SK-N-SH treated with all-trans-retinoic acid at 6 μM for 48 hours (cell line): ENCODE results near the gene SLC39A13.

Source experiments
- ATAC-seq: fragments of 200-7000 bp; cut with Tn5 transposase; 3 replicates; pipeline ENCODE4 v1.9.1; 2020; ENCODE audit warnings: mild to moderate bottlenecking, moderate library complexity
- BACH2 ChIP-seq: fragments of 250-450 bp; sonication (Bioruptor Pico); IDR thresholded peaks from 2 replicates; pipeline ENCODE4 v1.9.0; 2021; ENCODE audit warnings: mild to moderate bottlenecking, borderline replicate concordance
- CSDC2 ChIP-seq: fragments of 250-450 bp; sonication (Bioruptor Pico); IDR thresholded peaks from 2 replicates; pipeline ENCODE4 v1.5.0; 2020; ENCODE audit warnings: mild to moderate bottlenecking, moderate library complexity
- ESRRG ChIP-seq: fragments of 250-450 bp; sonication (Bioruptor Pico); IDR thresholded peaks from 2 replicates; pipeline ENCODE4 v1.6.1; 2021; ENCODE audit warnings: mild to moderate bottlenecking
- GLIS3 ChIP-seq: fragments of 250-450 bp; sonication (Bioruptor Pico); IDR thresholded peaks from 2 replicates; pipeline ENCODE4 v1.5.0; 2020; ENCODE audit warnings: mild to moderate bottlenecking, moderate library complexity
- ISL1 ChIP-seq: fragments of 250-450 bp; sonication (Bioruptor Pico); IDR thresholded peaks from 2 replicates; pipeline ENCODE4 v2.1.2; 2022; ENCODE audit warnings: mild to moderate bottlenecking, moderate library complexity
- OSR1 ChIP-seq: fragments of 250-450 bp; sonication (Bioruptor Pico); IDR thresholded peaks from 2 replicates; pipeline ENCODE4 v1.8.0; 2022; ENCODE audit warnings: moderate library complexity, mild to moderate bottlenecking, inconsistent platforms
- PPARA ChIP-seq: fragments of 250-450 bp; sonication (Bioruptor Pico); IDR thresholded peaks from 2 replicates; pipeline ENCODE4 v1.5.0; 2020; ENCODE audit warnings: mild to moderate bottlenecking, borderline replicate concordance
- RARB ChIP-seq: fragments of 250-450 bp; sonication (Bioruptor Pico); IDR thresholded peaks from 2 replicates; pipeline ENCODE4 v1.8.0; 2021; ENCODE audit warnings: mild to moderate bottlenecking, moderate library complexity
- SNAI2 ChIP-seq: fragments of 250-450 bp; sonication (Bioruptor Pico); IDR thresholded peaks from 2 replicates; pipeline ENCODE4 v1.5.0; 2020; ENCODE audit warnings: mild to moderate bottlenecking, moderate library complexity
- TCF4 ChIP-seq: fragments of 250-450 bp; sonication (Bioruptor Pico); IDR thresholded peaks from 2 replicates; pipeline ENCODE4 v1.8.0; 2021; ENCODE audit warnings: mild to moderate bottlenecking, moderate library complexity, borderline replicate concordance
- TOX ChIP-seq: fragments of 250-450 bp; sonication (Bioruptor Pico); IDR thresholded peaks from 2 replicates; pipeline ENCODE4 v1.8.0; 2021; ENCODE audit warnings: mild to moderate bottlenecking, moderate library complexity, borderline replicate concordance
- ZC3H10 ChIP-seq: fragments of 250-450 bp; sonication (Bioruptor Pico); IDR thresholded peaks from 2 replicates; pipeline ENCODE4 v1.5.1; 2021; ENCODE audit warnings: mild to moderate bottlenecking, moderate library complexity
- ZFP3 ChIP-seq: fragments of 250-450 bp; sonication (Bioruptor Pico); IDR thresholded peaks from 2 replicates; pipeline ENCODE4 v1.5.0; 2020; ENCODE audit warnings: mild to moderate bottlenecking, moderate library complexity
- ZFP30 ChIP-seq: fragments of 450-650 bp; formaldehyde crosslinking; IDR thresholded peaks from 2 replicates; pipeline ENCODE4 v1.5.0; 2022; ENCODE audit warnings: mild to moderate bottlenecking, moderate library complexity
- ZNF565 ChIP-seq: fragments of 450-650 bp; formaldehyde crosslinking; conservative IDR thresholded peaks from 2 replicates; pipeline ENCODE4 v1.5.0; 2020; ENCODE audit warnings: low read depth, mild to moderate bottlenecking, moderate library complexity
- ZNF70 ChIP-seq: fragments of 450-650 bp; formaldehyde crosslinking; IDR thresholded peaks from 2 replicates; pipeline ENCODE4 v1.5.0; 2020; ENCODE audit warnings: mild to moderate bottlenecking, moderate library complexity
- ZNF8 ChIP-seq: fragments of 450-650 bp; formaldehyde crosslinking; IDR thresholded peaks from 2 replicates; pipeline ENCODE4 v1.5.0; 2020; ENCODE audit warnings: mild to moderate bottlenecking, moderate library complexity
- TF ChIP-seq, protein P1 (sequence below): fragments of 250-450 bp; sonication (Bioruptor Pico); IDR thresholded peaks from 2 replicates; pipeline ENCODE4 v1.5.0; 2020; ENCODE audit warnings: mild to moderate bottlenecking, moderate library complexity
- TF ChIP-seq, protein P2 (sequence below): fragments of 250-450 bp; sonication (Bioruptor Pico); IDR thresholded peaks from 2 replicates; pipeline ENCODE4 v1.8.0; 2021; ENCODE audit warnings: low read depth, mild to moderate bottlenecking, moderate library complexity, borderline replicate concordance
- TF ChIP-seq, protein P3 (sequence below): fragments of 250-450 bp; sonication (Bioruptor Pico); IDR thresholded peaks from 2 replicates; pipeline ENCODE4 v1.8.0; 2020; ENCODE audit warnings: mild to moderate bottlenecking, moderate library complexity, borderline replicate concordance
- TF ChIP-seq, protein P4 (sequence below): fragments of 250-450 bp; sonication (Bioruptor Pico); IDR thresholded peaks from 2 replicates; pipeline ENCODE4 v1.5.1; 2021; ENCODE audit warnings: mild to moderate bottlenecking, moderate library complexity
- TF ChIP-seq, protein P5 (sequence below): fragments of 250-450 bp; sonication (Bioruptor Pico); IDR thresholded peaks from 2 replicates; pipeline ENCODE4 v1.5.1; 2020; ENCODE audit warnings: low read depth, mild to moderate bottlenecking, moderate library complexity

SLC39A13 gene

DNA sequence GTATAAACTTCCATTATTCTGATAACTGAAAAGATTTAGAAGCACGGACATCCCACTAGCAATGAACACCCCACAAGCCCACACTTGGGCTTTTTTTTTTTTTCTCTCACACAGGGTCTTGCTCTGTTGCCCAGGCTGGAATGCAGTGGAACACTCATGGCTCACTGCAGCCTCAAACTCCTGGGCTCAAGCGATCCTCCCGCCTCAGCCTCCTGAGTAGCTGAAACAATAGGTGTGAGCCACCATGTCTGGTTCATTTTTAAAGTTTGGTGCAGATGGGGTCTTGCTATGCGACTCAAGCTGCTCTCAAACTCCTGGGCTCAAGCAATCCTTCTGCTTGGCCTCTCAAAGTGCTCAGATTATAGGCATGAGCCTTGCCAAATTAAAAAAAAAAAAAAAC is 37.5 kb downstream of the SLC39A13 start:
- ATAC-seq = no peak
- TF ChIP-seq PPARA (no peak), CSDC2 (CRISPR knock-in tag) (no peak), TOX (CRISPR knock-in tag) (no peak), ESRRG (CRISPR knock-in tag) (no peak), ZFP30 (CRISPR knock-in tag) (no peak), RARB (CRISPR knock-in tag) (no peak), SNAI2 (CRISPR knock-in tag) (no peak), ZNF8 (no peak), ZC3H10 (CRISPR knock-in tag) (no peak), TCF4 (CRISPR knock-in tag) (no peak), BACH2 (CRISPR knock-in tag) (no peak)
- TF ChIP-seq, protein P1, sequence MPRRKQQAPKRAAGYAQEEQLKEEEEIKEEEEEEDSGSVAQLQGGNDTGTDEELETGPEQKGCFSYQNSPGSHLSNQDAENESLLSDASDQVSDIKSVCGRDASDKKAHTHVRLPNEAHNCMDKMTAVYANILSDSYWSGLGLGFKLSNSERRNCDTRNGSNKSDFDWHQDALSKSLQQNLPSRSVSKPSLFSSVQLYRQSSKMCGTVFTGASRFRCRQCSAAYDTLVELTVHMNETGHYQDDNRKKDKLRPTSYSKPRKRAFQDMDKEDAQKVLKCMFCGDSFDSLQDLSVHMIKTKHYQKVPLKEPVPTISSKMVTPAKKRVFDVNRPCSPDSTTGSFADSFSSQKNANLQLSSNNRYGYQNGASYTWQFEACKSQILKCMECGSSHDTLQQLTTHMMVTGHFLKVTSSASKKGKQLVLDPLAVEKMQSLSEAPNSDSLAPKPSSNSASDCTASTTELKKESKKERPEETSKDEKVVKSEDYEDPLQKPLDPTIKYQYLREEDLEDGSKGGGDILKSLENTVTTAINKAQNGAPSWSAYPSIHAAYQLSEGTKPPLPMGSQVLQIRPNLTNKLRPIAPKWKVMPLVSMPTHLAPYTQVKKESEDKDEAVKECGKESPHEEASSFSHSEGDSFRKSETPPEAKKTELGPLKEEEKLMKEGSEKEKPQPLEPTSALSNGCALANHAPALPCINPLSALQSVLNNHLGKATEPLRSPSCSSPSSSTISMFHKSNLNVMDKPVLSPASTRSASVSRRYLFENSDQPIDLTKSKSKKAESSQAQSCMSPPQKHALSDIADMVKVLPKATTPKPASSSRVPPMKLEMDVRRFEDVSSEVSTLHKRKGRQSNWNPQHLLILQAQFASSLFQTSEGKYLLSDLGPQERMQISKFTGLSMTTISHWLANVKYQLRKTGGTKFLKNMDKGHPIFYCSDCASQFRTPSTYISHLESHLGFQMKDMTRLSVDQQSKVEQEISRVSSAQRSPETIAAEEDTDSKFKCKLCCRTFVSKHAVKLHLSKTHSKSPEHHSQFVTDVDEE = no peak
- TF ChIP-seq, protein P2, sequence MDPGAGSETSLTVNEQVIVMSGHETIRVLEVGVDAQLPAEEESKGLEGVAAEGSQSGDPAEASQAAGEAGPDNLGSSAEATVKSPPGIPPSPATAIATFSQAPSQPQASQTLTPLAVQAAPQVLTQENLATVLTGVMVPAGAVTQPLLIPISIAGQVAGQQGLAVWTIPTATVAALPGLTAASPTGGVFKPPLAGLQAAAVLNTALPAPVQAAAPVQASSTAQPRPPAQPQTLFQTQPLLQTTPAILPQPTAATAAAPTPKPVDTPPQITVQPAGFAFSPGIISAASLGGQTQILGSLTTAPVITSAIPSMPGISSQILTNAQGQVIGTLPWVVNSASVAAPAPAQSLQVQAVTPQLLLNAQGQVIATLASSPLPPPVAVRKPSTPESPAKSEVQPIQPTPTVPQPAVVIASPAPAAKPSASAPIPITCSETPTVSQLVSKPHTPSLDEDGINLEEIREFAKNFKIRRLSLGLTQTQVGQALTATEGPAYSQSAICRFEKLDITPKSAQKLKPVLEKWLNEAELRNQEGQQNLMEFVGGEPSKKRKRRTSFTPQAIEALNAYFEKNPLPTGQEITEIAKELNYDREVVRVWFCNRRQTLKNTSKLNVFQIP (CRISPR knock-in tag) = no peak

DNA sequence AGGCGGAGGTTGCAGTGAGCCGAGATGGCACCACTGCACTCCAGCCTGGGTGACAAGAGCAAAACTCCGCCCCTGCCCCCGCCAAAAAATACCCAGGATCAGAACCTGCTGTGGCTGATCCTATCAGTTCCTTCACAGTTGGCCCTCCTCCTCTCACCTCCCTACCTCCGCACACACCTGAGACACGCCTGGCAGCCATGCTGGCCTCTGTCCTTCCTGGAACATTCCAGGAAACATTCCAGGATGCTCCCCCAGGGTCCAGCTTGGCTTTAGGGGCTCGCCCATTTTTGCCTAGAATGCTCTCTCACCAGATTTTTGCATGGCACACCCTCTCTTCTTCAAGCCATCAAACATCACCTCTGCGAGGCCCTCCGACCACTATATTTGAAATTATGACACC is 38.4 kb downstream of the SLC39A13 start:
- no peak for ATAC-seq

DNA sequence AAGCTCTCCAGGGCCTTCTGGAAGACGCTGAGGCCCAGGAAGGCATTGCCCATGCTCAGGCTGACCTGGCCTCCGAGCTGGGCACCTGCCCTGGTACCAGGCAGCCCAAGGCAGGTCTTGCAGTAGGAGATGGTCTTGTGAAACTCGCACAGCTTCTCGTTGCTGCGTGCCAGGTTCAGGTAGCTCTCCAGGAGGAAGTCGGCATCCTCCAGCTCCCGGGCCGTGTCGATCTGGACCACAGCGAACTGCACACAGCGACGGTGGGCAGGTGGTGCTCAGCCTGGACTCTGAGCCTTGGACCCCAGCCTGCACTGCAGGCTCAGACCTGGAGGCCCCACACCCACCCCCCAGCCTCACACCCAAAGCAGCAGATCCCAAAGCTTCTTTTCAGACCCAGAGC is 39.5 kb downstream of the SLC39A13 start:
- no peak for ATAC-seq
- TF ChIP-seq CSDC2 (CRISPR knock-in tag) (no peak), ISL1 (no peak), ZC3H10 (CRISPR knock-in tag) (no peak), ZNF565 (CRISPR knock-in tag) (no peak), ZFP3 (CRISPR knock-in tag) (no peak), TCF4 (CRISPR knock-in tag) (no peak), SNAI2 (CRISPR knock-in tag) (no peak), TOX (CRISPR knock-in tag) (no peak), ZNF8 (no peak), ZNF70 (CRISPR knock-in tag) (no peak), GLIS3 (no peak), OSR1 (CRISPR knock-in tag) (no peak), ESRRG (CRISPR knock-in tag) (no peak)
- TF ChIP-seq, protein P2 (CRISPR knock-in tag) = no peak
- TF ChIP-seq, protein P1 = no peak
- TF ChIP-seq, protein P3, sequence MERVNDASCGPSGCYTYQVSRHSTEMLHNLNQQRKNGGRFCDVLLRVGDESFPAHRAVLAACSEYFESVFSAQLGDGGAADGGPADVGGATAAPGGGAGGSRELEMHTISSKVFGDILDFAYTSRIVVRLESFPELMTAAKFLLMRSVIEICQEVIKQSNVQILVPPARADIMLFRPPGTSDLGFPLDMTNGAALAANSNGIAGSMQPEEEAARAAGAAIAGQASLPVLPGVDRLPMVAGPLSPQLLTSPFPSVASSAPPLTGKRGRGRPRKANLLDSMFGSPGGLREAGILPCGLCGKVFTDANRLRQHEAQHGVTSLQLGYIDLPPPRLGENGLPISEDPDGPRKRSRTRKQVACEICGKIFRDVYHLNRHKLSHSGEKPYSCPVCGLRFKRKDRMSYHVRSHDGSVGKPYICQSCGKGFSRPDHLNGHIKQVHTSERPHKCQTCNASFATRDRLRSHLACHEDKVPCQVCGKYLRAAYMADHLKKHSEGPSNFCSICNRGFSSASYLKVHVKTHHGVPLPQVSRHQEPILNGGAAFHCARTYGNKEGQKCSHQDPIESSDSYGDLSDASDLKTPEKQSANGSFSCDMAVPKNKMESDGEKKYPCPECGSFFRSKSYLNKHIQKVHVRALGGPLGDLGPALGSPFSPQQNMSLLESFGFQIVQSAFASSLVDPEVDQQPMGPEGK (CRISPR knock-in tag) = no peak

More for the DNA sequence above, 38.4 kb downstream of the SLC39A13 start:
- TF ChIP-seq BACH2 (CRISPR knock-in tag) = no peak
- no peak for TF ChIP-seq ZNF8
- TF ChIP-seq, protein P4, sequence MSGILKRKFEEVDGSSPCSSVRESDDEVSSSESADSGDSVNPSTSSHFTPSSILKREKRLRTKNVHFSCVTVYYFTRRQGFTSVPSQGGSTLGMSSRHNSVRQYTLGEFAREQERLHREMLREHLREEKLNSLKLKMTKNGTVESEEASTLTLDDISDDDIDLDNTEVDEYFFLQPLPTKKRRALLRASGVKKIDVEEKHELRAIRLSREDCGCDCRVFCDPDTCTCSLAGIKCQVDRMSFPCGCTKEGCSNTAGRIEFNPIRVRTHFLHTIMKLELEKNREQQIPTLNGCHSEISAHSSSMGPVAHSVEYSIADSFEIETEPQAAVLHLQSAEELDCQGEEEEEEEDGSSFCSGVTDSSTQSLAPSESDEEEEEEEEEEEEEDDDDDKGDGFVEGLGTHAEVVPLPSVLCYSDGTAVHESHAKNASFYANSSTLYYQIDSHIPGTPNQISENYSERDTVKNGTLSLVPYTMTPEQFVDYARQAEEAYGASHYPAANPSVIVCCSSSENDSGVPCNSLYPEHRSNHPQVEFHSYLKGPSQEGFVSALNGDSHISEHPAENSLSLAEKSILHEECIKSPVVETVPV (CRISPR knock-in tag) = no peak
- TF ChIP-seq CSDC2 (CRISPR knock-in tag) = no peak
- no peak for TF ChIP-seq ZFP3 (CRISPR knock-in tag)
- TF ChIP-seq PPARA = no peak
- no peak for TF ChIP-seq RARB (CRISPR knock-in tag)
- no peak for TF ChIP-seq TOX (CRISPR knock-in tag)
- no peak for TF ChIP-seq ISL1
- no peak for TF ChIP-seq ZNF70 (CRISPR knock-in tag)
- TF ChIP-seq, protein P5, sequence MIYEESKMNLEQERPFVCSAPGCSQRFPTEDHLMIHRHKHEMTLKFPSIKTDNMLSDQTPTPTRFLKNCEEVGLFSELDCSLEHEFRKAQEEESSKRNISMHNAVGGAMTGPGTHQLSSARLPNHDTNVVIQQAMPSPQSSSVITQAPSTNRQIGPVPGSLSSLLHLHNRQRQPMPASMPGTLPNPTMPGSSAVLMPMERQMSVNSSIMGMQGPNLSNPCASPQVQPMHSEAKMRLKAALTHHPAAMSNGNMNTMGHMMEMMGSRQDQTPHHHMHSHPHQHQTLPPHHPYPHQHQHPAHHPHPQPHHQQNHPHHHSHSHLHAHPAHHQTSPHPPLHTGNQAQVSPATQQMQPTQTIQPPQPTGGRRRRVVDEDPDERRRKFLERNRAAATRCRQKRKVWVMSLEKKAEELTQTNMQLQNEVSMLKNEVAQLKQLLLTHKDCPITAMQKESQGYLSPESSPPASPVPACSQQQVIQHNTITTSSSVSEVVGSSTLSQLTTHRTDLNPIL (CRISPR knock-in tag) = no peak
- no peak for TF ChIP-seq OSR1 (CRISPR knock-in tag)
- TF ChIP-seq ZC3H10 (CRISPR knock-in tag) = no peak
